Astrocyte of the cerebellum (primary cell): Measurements from ENCODE around the gene SMG6.

Experiments
- DNase-seq: peaks from one replicate; pipeline ENCODE4 v3.0.0-alpha.2; 2011; ENCODE audit warnings: low read depth
- H3K4me3 ChIP-seq: 2 replicates; pipeline ENCODE4 v1.5.1; 2011; ENCODE audit warnings: mild to moderate bottlenecking, low read depth, low read length, moderate library complexity
- in situ Hi-C: cut with HindIII; loops from 2 replicates; pipeline ENCODE4 v1.10.0; 2017; ENCODE audit warnings: low sequenced_read_pairs
- TF ChIP-seq, protein P1 (sequence below): IDR thresholded peaks from 2 replicates; pipeline ENCODE4 v1.5.1; 2012; ENCODE audit warnings: low read length, low read depth, moderate library complexity, mild to moderate bottlenecking; ENCODE audit errors: missing control alignments

SMG6 gene

DNA sequence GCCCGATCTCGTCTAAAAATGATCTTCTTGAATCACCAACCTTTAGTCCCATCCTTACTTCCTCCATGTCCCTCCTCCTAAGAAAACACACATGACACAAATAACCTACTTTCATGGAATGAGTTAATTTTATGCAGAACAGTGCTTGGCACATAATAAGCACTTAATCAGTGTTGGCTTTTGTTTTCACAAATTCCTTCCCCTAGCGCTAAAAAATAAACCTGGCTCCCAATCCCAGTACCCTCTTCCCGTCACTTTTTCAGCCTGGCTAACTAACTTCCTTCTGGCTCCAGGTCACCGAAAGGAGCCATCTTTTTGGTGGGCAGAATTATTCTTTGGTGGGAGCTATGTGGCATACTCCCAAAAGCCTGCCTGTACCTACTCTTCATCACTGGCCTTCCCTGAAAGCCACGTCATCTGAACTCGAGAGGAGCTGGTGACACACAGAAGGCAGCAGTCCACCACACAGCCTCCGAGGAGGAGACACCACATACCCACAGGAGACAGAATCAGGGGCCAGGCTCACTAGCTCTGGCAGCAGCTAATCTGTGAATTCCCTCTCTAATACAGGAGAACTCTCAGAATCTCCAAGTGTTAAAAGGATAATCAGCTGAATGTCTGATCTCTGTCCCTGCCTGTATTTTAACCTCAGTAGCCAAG lies 114.5 kb downstream of the SMG6 start:
- H3K4me3 ChIP-seq = no peak overlapping the region
- TF ChIP-seq, protein P1, sequence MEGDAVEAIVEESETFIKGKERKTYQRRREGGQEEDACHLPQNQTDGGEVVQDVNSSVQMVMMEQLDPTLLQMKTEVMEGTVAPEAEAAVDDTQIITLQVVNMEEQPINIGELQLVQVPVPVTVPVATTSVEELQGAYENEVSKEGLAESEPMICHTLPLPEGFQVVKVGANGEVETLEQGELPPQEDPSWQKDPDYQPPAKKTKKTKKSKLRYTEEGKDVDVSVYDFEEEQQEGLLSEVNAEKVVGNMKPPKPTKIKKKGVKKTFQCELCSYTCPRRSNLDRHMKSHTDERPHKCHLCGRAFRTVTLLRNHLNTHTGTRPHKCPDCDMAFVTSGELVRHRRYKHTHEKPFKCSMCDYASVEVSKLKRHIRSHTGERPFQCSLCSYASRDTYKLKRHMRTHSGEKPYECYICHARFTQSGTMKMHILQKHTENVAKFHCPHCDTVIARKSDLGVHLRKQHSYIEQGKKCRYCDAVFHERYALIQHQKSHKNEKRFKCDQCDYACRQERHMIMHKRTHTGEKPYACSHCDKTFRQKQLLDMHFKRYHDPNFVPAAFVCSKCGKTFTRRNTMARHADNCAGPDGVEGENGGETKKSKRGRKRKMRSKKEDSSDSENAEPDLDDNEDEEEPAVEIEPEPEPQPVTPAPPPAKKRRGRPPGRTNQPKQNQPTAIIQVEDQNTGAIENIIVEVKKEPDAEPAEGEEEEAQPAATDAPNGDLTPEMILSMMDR = no peak
- no peak for DNase-seq
- in situ Hi-C loops = no loop called here

DNA sequence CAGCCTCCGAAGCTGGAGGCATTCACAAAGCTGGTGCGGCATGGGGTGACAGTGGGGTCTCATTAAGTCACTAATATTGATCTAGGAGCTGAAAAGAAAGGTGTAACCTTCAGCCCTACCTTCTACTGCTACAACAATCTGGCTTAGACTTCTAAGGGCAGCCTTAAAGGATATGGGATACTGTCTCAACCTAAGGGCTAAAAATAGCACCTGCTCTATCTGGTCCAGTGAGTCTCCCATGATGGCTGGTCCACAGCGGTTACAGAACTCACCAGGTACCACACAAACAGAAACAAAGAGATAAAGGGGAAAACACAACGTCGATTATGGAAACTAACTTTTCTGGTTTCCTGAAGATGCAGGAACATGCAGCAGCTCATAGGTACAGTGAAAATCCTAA lies 115.8 kb downstream of the SMG6 start:
- TF ChIP-seq, protein P1 = no peak
- no peak for DNase-seq
- no peak overlapping the region for H3K4me3 ChIP-seq
- in situ Hi-C loops = no loop called here

GRCh38 chr17:2186937-2187336 lies 116.6 kb downstream of the SMG6 start:
- in situ Hi-C loops = no loop called here
- H3K4me3 ChIP-seq = no peak overlapping the region

GRCh38 chr17:2184993-2185931 lies 118.3 kb downstream of the SMG6 start:
- TF ChIP-seq, protein P1 = no peak
- no peak overlapping the region for H3K4me3 ChIP-seq
- in situ Hi-C loops = no loop called here
- DNase-seq = no peak

More at GRCh38 chr17:2186937-2187336, 116.6 kb downstream of the SMG6 start:
- DNase-seq = no peak
- TF ChIP-seq, protein P1 = no peak

DNA sequence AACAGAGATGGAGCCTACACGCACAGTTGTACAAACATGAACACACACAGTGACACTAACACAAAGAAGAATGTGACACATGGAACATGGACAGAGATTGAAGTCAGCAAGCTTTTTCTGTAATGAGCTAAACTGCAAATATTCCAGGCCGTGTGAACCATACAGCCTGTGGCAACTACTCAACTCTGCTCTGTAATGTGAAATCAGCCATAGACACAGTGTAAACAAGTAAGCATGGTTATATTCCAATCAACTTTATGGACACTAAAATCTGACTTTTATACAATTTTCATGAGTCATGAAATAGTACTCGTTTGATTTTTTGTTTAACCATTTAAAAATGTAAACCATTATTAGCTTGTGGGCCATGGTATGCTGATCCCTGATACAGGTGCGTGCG lies 120.2 kb downstream of the SMG6 start:
- H3K4me3 ChIP-seq = no peak overlapping the region
- in situ Hi-C loops = no loop called here
- TF ChIP-seq, protein P1 = no peak
- no peak for DNase-seq

DNA sequence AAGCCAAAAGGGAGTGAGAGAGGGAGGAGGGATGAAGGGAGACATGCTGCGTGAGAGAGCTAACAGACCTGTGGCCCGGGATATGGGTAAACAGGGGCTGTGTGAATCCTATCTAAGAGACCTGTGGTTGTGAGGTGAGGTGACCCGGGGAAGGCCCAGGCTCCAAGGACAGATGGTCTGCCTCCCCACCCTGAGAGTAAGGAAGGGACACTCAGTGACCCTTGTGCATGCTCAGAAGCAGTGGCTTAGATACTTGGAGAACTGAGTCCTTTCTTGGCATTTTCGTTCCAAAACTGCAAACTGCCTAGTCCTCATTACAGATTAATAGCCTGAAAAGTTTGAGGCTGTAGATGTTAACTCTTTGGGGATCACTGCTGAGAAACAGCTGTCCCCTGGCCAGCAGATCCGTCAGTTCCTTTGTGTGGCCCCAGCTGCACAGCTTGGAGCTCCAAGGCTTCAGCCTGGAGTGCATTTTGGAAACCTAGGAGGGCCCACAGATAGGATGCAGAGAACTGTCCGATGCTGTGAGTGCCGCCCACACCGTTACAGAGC lies 121.6 kb downstream of the SMG6 start:
- H3K4me3 ChIP-seq = no peak overlapping the region
- TF ChIP-seq, protein P1 = no peak
- no peak for DNase-seq
- in situ Hi-C loops = no loop called here
